Measurements from ENCODE around the gene C15orf40. TPM values are rescaled to one million over a fixed set of nuclear protein-coding genes. Genes with fewer than 3 reads are reported as not detected.

Gene C15orf40
- total RNA-seq, 1 experiment from 2014 or later = 40.7 TPM

- H3K36me3 Mint-ChIP-seq (ENCODE audit: insufficient read depth, unreplicated experiment) = peaks cover 20% of the 10 kb centered on the region
- peak; percentile 28 for DNase-seq
- CTCF ChIA-PET = no interaction called here
Observed at GRCh38 chr15:83030021-83030420, 18.6 kb upstream of the C15orf40 start.

GRCh38 chr15:83018436-83018835, 7.0 kb upstream of the C15orf40 start:
- no peak for TF ChIP-seq CTCF (IDR thresholded peaks at IDR 0.05; ENCODE audit: unreplicated experiment)
- no peak for DNase-seq
- no peak overlapping the region for H3K4me3 Mint-ChIP-seq (ENCODE audit: low read depth, unreplicated experiment)
- intact Hi-C loops (cut with micrococcal nuclease; ENCODE audit: unreplicated experiment) = no loop called here
- H3K36me3 Mint-ChIP-seq (ENCODE audit: insufficient read depth, unreplicated experiment) = peaks cover 15% of the 10 kb centered on the region
- H3K27me3 Mint-ChIP-seq (ENCODE audit: unreplicated experiment) = no peaks in the 10 kb centered on the region
- no TSS peak for BruUV-seq (replicated peaks)
- H3K4me1 Mint-ChIP-seq (ENCODE audit: low read depth, unreplicated experiment) = peaks cover 7% of the 10 kb centered on the region
- no peak overlapping the region for H3K27ac Mint-ChIP-seq (ENCODE audit: unreplicated experiment)
- CTCF ChIA-PET = interaction anchor here (0.5 kb wide), 2 partner anchors 32 to 403 kb away, joined by 3 to 5 read pairs; no protein-coding TSS in a partner anchor
- H3K9me3 Mint-ChIP-seq (ENCODE audit: low read depth, unreplicated experiment) = no peaks in the 10 kb centered on the region

More at GRCh38 chr15:83030021-83030420, 18.6 kb upstream of the C15orf40 start:
- TF ChIP-seq CTCF (IDR thresholded peaks at IDR 0.05; ENCODE audit: unreplicated experiment) = no peak
- intact Hi-C loops (cut with micrococcal nuclease; ENCODE audit: unreplicated experiment) = no loop called here
- Mint-ChIP-seq H3K4me3 (ENCODE audit: low read depth, unreplicated experiment) (no peak overlapping the region), H3K27me3 (ENCODE audit: unreplicated experiment) (no peaks in the 10 kb centered on the region), H3K9me3 (ENCODE audit: low read depth, unreplicated experiment) (peaks cover 2% of the 10 kb centered on the region), H3K4me1 (ENCODE audit: low read depth, unreplicated experiment) (peaks cover 16% of the 10 kb centered on the region), H3K27ac (ENCODE audit: unreplicated experiment) (no peak overlapping the region)
- BruUV-seq (replicated peaks) = no TSS peak

- Mint-ChIP-seq H3K27me3 (ENCODE audit: unreplicated experiment) (no peaks in the 10 kb centered on the region), H3K4me3 (ENCODE audit: low read depth, unreplicated experiment) (no peak overlapping the region), H3K9me3 (ENCODE audit: low read depth, unreplicated experiment) (peaks cover 6% of the 10 kb centered on the region), H3K36me3 (ENCODE audit: insufficient read depth, unreplicated experiment) (peaks cover 22% of the 10 kb centered on the region), H3K4me1 (ENCODE audit: low read depth, unreplicated experiment) (peaks cover 19% of the 10 kb centered on the region), H3K27ac (ENCODE audit: unreplicated experiment) (no peak overlapping the region)
- intact Hi-C loops (cut with micrococcal nuclease; ENCODE audit: unreplicated experiment) = no loop called here
- CTCF ChIA-PET = no interaction called here
- TF ChIP-seq CTCF (IDR thresholded peaks at IDR 0.05; ENCODE audit: unreplicated experiment) = no peak
- BruUV-seq (replicated peaks) = TSS peak; percentile 17
- no peak for DNase-seq
Observed at GRCh38 chr15:83016906-83017305, 5.5 kb upstream of the C15orf40 start.

- Mint-ChIP-seq H3K9me3 (ENCODE audit: low read depth, unreplicated experiment) (peaks cover 6% of the 10 kb centered on the region), H3K4me3 (ENCODE audit: low read depth, unreplicated experiment) (no peak overlapping the region)
- intact Hi-C loops (cut with micrococcal nuclease; ENCODE audit: unreplicated experiment) = no loop called here
Observed at GRCh38 chr15:83015361-83015760, 3.9 kb upstream of the C15orf40 start.

More at GRCh38 chr15:83015361-83015760, 3.9 kb upstream of the C15orf40 start:
- Mint-ChIP-seq H3K27me3 (ENCODE audit: unreplicated experiment) (no peaks in the 10 kb centered on the region), H3K27ac (ENCODE audit: unreplicated experiment) (no peak overlapping the region), H3K36me3 (ENCODE audit: insufficient read depth, unreplicated experiment) (peaks cover 37% of the 10 kb centered on the region), H3K4me1 (ENCODE audit: low read depth, unreplicated experiment) (peaks cover 29% of the 10 kb centered on the region)
- no peak for TF ChIP-seq CTCF (IDR thresholded peaks at IDR 0.05; ENCODE audit: unreplicated experiment)
- DNase-seq = no peak
- BruUV-seq (replicated peaks) = no TSS peak
- CTCF ChIA-PET = no interaction called here

All from Calu3 (cell line).